ENCODE data around the gene DNMBP.
"Not testable (repeated sequence)": the region's sequence is repeated elsewhere in the genome, so short reads cannot be mapped to it uniquely, and the experiment has no call there.

Gene DNMBP

DNA sequence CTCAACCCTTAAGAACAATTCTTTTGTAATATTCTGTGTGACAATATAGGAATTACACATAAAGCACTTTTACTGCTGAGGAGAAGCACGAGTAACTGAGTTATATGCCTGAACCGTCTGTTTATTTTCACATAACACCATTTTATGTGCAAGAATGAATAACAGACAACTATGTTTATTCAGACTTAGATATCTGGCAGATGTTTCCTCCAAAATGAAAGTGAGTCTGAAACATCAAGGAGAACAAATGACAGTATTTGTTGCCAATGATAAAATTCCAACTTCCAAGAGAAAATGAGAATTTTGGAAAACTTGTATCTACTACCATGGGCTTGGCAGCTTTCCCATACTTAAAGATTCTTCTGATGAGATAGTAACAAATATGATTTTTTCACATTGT lies 51.4 kb downstream of the DNMBP start:
- DNase-seq (ENCODE audit: low read depth) = no peak

DNA sequence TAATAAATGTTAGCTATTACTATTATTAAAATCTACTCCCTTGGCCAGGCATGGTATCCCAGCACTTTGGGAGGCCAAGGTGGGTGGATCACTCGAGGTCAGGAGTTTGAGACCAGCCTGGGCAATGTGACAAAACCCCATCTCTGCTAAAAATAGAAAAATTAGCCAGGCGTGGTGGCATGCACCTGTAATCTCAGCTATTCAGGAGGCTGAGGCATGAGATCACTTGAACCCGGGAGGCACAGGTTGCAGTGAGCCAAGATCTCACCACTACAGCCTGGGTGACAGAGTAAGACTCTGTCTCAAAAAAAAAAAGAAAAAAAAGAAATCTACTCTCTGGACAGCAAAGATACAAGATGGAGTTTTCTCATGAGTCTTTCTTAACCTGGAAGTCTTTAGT lies 56.2 kb downstream of the DNMBP start:
- not testable (repeated sequence) for DNase-seq (ENCODE audit: low read depth)

DNA sequence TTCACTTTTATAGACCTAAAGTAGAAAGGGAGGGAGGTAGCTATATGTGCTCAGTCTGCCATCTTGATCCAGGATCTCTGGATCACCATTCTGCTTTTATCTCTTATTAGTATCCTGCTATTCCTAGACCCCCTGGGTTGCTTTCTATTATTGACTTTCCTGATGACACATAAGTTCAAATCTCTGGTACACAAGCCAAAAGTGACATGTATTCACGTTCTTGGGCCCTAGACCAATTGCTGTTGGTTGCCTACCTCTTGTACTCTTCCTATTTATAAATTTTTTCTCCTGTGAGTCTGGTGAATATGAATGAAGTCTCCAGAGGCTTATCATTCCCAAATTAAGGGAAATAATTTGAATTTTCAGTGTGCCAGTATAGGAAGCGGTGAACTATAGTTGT lies 56.9 kb downstream of the DNMBP start:
- no peak for DNase-seq (ENCODE audit: low read depth)

DNA sequence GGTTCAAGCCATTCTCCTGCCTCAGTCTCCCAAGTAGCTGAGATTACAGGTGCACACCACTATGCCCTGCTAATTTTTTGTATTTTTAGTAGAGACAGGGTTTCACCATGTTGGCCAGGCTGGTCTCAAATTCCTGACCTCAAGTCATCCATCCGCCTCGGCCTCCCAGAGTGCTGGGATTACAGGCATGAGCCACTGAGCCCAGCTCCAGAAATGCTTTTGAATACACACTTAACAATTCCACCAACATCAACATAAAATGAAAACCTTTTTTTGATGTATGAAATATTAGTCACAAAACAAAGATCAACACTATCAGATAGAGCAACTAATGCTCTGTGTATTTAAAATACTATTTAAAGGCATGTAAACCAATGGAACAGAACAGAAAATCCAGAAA lies 63.7 kb downstream of the DNMBP start:
- DNase-seq (ENCODE audit: low read depth) = not testable (repeated sequence)

DNA sequence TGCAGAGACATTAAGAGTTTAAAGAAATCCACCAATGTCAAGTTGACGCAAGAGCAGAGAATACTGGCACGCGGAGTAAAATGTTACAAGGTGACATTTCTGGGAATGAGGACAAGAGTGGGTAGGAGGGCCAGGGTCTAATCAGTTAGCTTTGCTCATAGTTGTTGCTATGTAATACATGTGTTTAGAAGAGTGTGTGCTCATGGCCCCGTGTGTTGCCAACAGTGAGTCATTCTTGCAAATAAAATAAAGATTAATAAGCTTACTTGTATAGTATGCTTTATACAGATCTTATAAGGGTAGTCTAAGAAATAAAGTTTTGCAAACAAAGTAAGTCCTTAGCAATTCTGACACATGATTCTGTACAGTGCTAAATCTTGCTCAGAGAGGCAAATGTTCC lies 64.5 kb downstream of the DNMBP start:
- DNase-seq (ENCODE audit: low read depth) = no peak

DNA sequence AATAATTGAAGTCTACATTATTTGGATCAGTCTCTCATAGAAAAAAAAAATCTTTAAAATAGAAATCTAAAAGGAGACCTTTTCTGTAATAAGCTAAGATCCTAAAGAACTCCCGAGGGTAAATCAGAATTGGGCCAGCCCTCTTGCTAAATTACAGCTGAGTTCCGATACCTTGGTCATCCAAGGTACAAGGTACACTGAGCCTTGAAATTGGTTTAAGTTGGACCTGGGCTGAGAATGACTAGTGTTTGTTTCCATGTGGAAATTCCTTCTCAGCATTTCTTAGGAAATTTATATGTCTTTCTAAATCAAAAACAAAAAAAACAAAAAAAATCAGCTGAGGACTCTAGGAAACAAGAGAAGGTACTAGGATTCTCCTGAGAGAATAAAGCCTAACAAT lies 64.9 kb downstream of the DNMBP start:
- no peak for DNase-seq (ENCODE audit: low read depth)

DNA sequence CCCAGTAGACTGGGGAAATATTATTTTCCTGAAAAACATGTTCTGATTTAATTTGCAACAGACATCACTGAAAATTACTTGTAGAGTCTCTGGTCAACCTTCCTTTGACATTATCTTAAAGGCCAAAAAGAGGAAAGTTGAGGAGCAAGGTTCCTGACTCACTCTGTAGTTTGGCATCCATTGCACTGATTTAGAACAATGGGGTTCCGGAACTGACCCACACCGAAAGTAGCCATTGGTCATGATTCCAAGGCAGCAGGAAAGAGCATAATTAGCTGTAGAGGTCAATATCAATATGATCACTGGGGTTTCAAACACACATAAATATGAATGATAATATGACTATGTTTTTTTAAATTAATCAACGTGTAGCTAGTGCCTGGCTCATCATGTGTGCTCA lies 65.8 kb downstream of the DNMBP start:
- no peak for DNase-seq (ENCODE audit: low read depth)

DNA sequence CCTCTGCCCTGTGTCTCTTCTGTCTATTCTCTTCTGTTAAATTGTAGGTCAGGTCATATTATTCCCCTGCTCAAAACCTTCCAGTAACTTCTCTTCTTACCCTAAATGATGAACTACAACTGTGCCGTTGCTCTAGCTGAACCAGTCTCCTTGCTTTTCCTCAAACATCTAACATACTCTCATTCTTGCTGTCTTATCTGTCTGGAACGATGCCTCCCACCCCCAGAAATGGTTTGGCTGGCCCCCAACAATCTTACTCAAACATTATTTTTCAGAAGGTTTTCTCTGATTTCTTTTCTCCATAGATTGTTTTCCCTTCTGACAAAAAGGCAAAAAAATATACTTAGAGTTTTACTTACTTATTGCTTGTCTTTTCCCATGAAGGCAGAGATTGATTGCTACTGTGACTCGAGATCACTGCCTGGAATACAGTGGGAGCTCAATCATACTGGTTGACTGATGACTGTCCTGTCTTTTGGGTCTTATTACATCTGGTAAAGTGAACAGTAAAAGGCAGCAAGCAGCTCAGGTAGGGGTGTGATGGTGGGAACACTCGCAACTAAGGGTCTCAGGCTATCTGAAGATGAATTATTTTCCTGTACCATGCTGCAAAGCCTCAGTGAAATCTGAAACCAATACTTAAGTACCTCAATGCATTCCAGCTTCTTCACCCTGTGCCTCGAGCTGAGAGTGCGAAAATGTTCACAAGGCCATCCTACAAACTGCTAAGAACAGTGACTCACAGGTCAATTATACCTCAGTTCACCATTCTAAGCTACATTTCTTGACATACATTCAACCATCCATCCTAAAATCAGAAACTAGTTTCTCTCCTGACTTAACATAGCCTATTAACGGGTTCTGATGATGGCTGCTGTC lies 67.6 kb downstream of the DNMBP start:
- no peak for DNase-seq (ENCODE audit: low read depth)

DNA sequence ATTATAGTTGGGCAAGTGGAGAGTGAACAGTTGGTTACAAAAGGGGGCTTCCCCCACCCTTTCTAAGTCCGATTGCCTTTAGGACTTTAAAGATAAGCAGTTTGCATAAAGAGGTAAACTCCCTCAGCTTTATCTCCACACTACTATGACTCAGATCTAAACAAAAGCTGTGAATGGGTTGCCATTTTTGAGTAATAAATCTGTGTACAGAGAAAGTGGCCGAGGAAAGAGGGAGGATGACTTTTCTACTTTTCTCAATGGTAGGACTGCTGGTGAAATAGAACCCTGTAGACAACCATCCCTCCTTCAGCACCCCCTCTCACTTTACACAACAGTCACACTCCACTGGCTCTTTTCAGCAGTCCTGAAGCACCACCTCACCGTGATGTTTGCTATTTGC lies 71.2 kb downstream of the DNMBP start:
- no peak for DNase-seq (ENCODE audit: low read depth)

DNA sequence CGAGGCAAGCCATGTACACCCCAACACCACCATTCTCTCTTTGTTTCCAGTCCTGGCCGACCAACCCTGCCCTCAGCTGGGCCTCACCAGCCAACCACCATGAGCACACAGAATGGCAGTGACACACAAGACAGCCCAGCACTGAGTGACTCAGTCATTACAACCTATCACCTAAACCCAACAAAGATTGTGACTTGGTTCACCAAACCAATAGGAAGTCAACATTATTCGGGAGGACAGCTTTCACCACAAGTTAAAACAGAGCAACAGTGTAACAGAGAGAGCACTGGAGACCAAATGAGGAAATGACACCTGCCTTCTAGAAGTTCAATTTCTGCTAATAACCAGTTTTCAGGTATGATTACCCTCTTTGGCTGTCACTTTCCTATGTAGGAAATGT lies 72.1 kb downstream of the DNMBP start:
- no peak for DNase-seq (ENCODE audit: low read depth)

DNA sequence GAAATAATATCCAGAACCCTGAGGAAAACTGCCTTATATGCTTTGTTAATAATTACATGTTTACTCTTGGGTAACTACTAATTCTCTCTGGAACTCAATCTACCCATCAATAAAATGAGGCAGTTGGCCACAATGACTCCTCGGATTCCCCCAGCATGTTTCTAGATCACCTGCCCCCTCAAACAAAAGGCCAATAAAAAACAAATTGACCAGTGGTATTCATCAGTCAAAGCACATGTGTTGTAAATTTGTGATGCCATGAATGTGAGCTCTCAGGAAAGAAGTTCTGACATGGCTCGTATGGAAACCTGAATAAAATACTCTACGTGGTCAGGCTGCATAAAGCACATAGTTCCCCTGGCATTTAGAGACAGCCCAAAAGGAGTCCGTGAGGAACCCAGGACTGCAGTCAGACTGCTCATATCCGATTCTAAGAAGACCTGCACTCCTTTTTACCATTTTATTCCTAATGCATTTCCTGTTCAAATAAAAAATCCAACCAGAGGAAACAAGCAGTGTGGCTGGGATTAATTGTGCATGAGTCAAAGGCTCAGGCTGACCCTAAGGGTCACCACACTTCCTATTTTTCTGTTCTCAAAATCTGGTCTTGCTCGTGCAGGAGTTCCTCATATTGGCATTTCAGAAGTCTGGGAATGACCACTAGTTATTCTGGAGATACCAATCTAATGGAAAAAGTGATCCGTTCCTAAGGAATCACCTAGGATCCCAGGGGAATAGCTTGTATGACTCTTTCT lies 77.4 kb downstream of the DNMBP start:
- DNase-seq (ENCODE audit: low read depth) = not testable (repeated sequence)

DNA sequence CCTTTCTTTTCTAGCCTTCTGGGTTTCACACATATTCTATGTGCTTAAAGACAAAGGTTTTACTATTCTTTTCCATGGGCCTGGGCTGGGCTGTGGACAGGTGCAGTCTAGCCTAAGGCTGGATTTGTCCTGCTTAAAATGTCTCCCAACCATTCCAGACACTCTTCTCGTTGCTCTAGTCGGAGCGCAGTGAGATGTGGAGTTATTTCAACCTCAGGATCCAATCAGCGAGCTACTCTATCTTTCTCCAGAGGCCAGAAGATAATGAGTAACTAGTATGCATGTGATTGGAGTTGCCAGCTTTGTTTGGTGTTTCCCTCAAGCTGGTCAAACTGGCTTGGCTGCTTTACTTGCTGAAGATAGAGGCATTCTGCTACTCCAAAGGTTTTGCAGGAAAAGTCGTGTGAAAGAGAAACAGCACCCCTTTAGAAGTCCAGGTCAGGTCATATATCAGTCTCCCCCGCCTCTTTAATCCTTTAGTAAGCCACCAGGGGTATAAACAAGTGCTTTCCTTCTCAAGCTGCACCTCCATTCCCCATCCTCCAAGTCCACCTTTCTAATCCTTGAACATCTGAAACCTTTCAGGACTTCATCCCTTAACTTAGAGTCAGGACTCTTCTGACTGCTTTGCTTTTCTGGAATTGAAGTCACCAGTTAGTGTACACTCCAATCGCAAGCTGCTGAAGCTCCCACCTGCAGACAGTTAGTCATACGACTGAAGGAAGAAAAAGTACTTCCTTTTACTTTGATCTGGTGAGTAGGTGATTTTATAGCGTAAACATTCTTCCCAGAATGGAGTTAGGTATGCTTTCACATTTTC lies 78.8 kb downstream of the DNMBP start:
- DNase-seq (ENCODE audit: low read depth) = no peak

DNA sequence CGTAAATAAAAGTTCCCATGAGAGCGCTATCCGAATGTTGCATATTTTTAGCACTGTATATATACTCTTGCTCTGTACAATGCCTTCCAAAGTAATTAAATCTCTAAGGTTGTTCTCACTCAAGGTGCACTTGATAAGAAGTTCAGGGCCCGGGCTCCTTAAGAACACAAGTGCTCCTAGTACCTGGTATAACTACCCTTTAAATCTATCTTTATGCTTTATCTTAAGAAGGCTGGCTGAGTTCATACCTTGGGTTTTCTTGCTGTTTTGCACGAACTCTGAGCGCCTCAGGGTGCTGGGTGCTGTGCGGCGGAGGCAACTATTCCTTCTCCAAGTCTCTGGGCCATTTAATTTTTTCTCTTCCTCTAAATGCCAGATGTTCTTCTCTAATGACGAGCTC lies 80.4 kb downstream of the DNMBP start:
- no peak for DNase-seq (ENCODE audit: low read depth)

DNA sequence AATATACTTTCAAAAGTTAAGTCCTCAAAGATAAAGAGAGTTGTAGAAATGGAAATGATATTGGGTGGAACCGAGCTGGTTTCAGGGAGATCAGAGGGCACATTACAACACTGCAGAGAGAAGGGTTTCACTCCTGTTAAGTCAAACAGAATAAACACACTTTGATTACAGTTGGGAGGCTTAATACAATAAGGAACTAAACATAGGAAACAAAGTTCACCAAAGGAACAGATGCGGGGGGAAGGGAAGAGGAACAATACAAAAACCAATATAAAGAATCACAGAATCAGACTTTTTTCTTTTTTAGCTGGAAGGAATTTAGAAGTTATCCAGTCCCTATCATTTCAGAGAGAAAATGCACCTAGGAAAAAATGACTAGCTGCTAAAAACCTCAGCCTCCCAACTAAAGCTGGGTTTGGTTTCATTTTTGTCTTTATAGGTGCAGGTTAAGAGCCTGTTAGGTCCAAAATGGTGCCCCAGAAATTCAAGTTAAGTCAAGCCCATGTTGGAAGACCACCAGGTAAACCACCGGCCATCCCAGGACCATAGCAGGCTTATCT lies 81.9 kb downstream of the DNMBP start:
- no peak for DNase-seq (ENCODE audit: low read depth)

DNA sequence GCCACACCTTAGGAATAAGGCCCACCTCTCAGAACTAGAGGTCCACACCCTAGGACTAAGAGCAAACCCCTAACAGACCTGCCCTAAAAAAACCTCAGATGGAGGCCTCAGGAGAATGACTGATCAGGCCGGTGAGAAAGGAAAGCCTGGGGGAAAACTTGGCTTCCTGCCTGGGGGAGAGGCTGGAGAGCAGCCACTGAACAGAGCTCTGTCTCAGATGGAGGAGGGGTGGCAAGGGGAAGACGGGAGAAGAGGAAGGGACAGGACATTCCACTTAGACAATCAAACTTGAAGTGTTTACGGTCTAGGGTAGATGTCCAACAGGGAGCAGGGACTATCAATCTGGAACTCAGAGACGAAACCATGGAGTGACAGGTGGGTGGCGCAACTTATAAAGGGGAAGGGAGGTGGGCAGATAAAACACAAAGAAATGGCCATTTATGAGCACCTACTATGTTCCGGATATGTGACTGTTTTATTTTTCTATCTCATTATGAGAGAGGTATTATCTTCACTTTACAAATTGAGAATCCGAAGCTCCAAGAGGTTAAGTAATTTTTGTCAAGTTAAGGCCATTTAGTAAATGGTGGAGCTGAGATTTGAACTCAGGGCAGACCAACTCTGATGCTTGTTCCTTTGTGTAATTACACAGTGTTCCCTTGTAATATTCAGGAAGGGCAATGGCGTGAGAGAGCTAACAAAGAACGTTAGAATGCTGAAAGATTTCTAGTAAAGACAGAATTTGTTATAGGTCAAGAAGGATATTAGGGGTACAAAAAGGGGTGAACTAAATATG lies 82.6 kb downstream of the DNMBP start:
- no peak for DNase-seq (ENCODE audit: low read depth)

DNA sequence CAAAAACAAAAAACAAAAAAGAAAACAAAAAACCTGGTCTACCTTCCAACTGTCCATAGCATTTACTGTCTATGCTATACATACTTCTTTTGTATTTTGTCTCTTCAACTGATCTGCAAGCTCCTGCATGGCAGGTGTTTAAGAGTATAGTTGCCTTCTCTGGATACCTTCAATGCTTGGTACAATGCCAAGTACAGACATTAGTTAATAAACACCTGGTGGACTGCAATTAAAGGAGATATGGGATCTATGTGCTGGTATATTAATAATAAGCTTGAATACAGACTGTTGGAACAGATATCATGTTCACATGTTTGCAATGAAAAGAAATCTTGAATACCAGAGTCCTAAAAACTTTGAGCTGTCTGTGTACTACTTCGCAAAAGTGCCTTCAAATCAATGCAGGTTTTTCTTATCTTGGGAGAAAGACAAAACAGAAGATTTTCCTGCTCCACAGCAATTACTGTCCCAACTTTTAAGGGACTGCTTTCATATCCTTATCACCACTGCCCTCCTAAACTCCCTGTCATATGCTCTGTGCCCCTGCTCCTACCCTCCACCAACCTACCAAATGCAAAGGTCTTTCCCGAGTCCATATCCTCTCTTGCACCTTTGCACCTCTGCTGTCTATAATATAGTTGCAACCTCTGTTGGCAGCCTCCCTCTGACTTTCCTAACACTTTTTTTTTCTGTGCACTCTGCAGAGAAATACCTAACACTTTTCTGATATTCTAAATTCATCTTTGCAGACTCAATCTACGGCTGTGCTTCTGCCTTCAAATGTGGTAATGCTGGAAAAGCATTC lies 85.1 kb downstream of the DNMBP start:
- DNase-seq (ENCODE audit: low read depth) = no peak

DNA sequence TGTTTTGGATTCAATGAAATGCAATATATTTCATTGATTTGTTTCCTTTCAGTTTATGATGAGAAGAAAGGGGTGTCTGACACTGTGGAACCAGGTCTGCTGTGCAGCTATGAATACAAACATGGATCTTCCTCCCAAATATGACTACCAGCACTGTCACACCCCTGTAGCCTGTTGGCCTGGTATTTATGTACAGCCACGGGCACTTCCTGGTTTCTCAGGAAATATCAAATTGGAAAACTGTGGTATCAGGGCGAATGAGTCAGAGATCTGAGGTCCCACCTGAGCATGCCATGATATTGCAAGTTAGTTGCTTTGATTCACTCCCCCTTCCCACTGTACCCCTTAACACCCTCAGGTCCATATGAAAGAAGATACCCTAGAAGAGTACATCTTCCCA lies 87.8 kb downstream of the DNMBP start:
- DNase-seq (ENCODE audit: low read depth) = no peak

DNA sequence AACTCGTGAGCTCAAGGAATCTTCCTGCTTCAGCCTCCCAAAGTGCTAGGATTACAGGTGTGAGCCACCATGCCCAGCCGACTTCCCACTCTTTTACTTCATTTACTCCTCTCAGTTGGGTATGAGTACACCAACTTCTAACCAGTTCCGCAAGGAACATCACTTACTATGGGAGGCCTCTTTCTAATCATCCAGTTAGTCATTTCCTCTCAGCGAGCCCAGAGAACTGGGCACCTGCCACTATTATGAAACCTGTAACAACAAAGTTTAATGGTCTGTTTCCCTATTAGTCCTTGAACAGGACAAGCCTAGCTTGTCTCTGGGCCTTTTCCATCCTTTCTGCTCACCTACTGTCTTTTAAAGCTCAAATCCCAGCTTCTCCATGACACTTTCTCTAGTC lies 88.8 kb downstream of the DNMBP start:
- no peak for DNase-seq (ENCODE audit: low read depth)

DNA sequence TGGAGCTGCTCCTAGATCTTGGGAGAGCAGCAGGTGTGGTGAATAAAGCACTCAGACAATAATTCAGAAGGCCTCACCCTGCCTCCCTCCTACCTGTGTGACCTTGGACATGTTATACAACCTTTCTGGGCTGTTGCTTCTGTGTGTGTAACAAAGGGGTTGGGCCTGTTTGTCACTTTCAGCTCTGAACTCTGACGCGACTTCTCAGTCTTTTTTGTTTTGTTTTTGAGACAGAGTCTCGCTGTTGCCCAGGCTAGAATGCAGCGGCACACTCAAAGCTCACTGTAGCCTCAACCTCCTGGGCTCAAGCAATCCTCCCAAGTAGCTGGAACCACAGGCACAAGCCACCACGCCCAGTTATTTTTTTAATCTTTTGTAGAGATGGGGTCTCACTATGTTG lies 89.3 kb downstream of the DNMBP start:
- no peak for DNase-seq (ENCODE audit: low read depth)

DNA sequence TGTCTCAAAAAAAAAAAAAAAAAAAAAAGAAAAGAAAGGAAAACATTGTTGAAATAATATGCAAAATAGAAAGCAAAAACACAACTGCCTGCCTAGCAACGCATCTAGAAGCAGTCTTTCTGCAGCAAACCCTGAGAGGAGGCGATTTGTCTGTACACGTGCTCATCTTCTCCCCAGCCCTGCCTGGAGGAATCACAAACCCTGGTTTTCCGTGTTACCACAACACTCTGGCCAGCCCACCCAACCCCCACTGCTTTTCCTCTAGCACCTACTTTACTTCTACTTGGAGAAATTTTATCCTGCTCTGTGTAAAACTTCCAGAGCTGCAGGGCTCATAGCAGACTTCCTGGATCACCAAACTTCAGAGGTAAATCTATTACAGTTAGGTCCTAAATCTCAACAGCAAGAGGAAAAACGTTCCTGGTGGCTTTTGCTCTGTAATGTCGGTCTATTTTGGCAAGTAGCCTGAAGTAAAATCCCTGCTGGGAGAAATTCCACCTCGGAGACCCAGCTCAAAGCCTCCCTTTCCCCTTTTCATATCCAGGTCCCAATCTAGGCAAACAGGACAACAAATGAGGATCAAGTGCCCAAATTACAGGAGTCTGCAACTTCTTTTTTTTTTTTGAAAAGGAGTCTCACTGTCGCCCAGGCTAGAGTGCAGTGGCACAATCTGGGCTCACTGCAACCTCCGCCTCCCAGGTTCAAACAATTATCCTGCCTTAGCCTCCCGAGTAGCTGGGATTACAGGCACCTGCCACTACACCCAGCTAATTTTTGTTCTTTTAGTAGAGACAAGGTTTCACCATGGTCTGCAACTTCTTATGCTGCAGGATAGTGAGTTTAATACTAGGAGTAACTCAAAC lies 91.6 kb downstream of the DNMBP start:
- DNase-seq (ENCODE audit: low read depth) = no peak
